Lower leg skin (tissue), 4 donors: ENCODE data around the gene PPL. TPM values are rescaled to one million over a fixed set of nuclear protein-coding genes. Genes with fewer than 3 reads are reported as not detected.
A peak's percentile ranks its signal among the peaks of the same experiment; 100 is the strongest.

Experiments
- DNase-seq, 2 donors: peaks; one replicate each; pipeline ENCODE4 v3.0.0-alpha.2; 2019; ENCODE audit warnings: low spot score in 2 of 2
- H3K4me3 ChIP-seq: fragments of 200-600 bp; sonication (generic); 2 replicates; pipeline ENCODE4 v1.5.1; 2017; ENCODE audit warnings: mild to moderate bottlenecking, low read depth; ENCODE audit not compliant: poor library complexity, severe bottlenecking
- CTCF ChIP-seq, 3 donors: fragments of 450-650 bp; IDR thresholded peaks; one replicate each; pipeline ENCODE4 v1.5.1; 2016; ENCODE audit warnings: antibody characterized with exemption in 3 of 3, mild to moderate bottlenecking in 3 of 3, moderate library complexity in 2 of 3
- POLR2A ChIP-seq, 2 donors: fragments of 450-650 bp; IDR thresholded peaks; one replicate each; pipeline ENCODE4 v1.6.1; 2016 to 2017; ENCODE audit warnings: antibody characterized with exemption in 2 of 2, mild to moderate bottlenecking in 1 of 2, moderate library complexity in 1 of 2
- WGBS, 2 donors: methylation state at CpG; one replicate each; pipeline ENCODE4 v1.1.5; 2018; 5-methylcytosine and 5-hydroxymethylcytosine counted together
- intact Hi-C: fragments of 100-400 bp; cut with DNase I; formaldehyde crosslinking; loops from one replicate; pipeline ENCODE4 v1.15.0; 2023; ENCODE audit warnings: low total_unique reads
- total RNA-seq, 4 donors: library from RNA; depleted of rRNA; stranded (reverse); fragments of >200 nt; gene quantifications; one replicate each; pipeline ENCODE4 v1.1.0, GENCODE V29; 2016

Gene PPL
- total RNA-seq, 4 donors from 2014 or later = 445 to 545 (median 495) TPM

GRCh38 chr16:4944333-4945281 lies 7.7 kb upstream of the PPL start:
- 17 to 25% methylated on average over 14 to 20 of the region's 20 CpGs for WGBS, 2 donors
- intact Hi-C loops = no loop called here
- H3K4me3 ChIP-seq = no peak overlapping the region
- TF ChIP-seq POLR2A (IDR thresholded peaks at IDR 0.05) (no peak), CTCF (IDR thresholded peaks at IDR 0.05) (no peak)
- DNase-seq = peak; percentile 89 to 98

GRCh38 chr16:4942481-4942880 lies 5.5 kb upstream of the PPL start:
- no peak for DNase-seq
- H3K4me3 ChIP-seq = no peak overlapping the region
- TF ChIP-seq POLR2A (IDR thresholded peaks at IDR 0.05) = no peak
- no peak for TF ChIP-seq CTCF (IDR thresholded peaks at IDR 0.05)
- intact Hi-C loops = no loop called here
- 53 to 59% methylated on average over 9 of the region's 9 CpGs for WGBS, 2 donors

GRCh38 chr16:4940719-4941118 lies 3.8 kb upstream of the PPL start:
- no peak overlapping the region for H3K4me3 ChIP-seq
- TF ChIP-seq POLR2A (IDR thresholded peaks at IDR 0.05) = no peak
- no peak for TF ChIP-seq CTCF (IDR thresholded peaks at IDR 0.05)
- intact Hi-C loops = no loop called here
- 28 to 38% methylated on average over 7 of the region's 7 CpGs for WGBS, 2 donors
- DNase-seq = no peak

GRCh38 chr16:4938683-4939030 lies 1.7 kb upstream of the PPL start:
- H3K4me3 ChIP-seq = no peak overlapping the region
- intact Hi-C loops = no loop called here
- DNase-seq = no peak
- 70 to 81% methylated on average over 5 of the region's 5 CpGs for WGBS, 2 donors
- TF ChIP-seq CTCF (IDR thresholded peaks at IDR 0.05) = no peak
- TF ChIP-seq POLR2A (IDR thresholded peaks at IDR 0.05) = no peak

- intact Hi-C loops = no loop called here
- DNase-seq = no peak
- 58 to 66% methylated on average over 16 of the region's 16 CpGs for WGBS, 2 donors
- no peak overlapping the region for H3K4me3 ChIP-seq
- no peak for TF ChIP-seq CTCF (IDR thresholded peaks at IDR 0.05)
- no peak for TF ChIP-seq POLR2A (IDR thresholded peaks at IDR 0.05)
These were observed 1.1 kb upstream of the PPL start for GRCh38 chr16:4937782-4938682.
